Measurements from ENCODE around the gene CRTC2. TPM values are rescaled to one million over a fixed set of nuclear protein-coding genes. Genes with fewer than 3 reads are reported as not detected.

The CRTC2 gene
- total RNA-seq, 1 donor from 2014 or later: 38.3 TPM

DNA sequence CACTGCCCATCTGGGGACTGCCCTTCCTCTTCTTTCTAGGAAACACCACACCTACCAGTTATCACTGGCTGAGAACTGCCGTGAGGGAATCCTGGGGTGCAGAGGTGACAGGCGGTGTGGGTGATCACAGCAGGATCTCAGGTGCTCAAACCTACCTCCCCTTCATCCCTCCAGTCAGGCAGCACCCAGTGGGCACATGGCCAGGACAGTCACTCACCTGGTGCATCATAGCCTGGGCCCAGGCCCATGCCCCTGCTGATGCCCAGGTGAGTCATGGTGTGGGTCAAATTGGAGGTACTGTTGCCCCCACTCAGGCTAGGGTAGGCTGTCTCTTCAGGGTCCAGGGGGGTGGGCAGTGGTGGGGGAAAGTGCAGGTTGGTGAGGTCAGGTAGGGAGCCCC lies 6.6 kb downstream of the CRTC2 start:
- Mint-ChIP-seq H3K27me3 (ENCODE audit: low read depth, unreplicated experiment) (no peaks in the 10 kb centered on the region), H3K27ac (ENCODE audit: unreplicated experiment) (no peak overlapping the region), H3K36me3 (ENCODE audit: low read depth, unreplicated experiment) (peaks cover 14% of the 10 kb centered on the region), H3K9me3 (ENCODE audit: unreplicated experiment) (no peaks in the 10 kb centered on the region), H3K4me1 (ENCODE audit: low read depth, unreplicated experiment) (peaks cover 13% of the 10 kb centered on the region), H3K4me3 (ENCODE audit: unreplicated experiment) (no peak overlapping the region)
- H3K36me3 ChIP-seq (ENCODE audit: insufficient read depth, low read length): peaks cover 17% of the 10 kb centered on the region
- peaks cover 54% of the 10 kb centered on the region for H4K20me1 ChIP-seq (ENCODE audit: insufficient read depth, low read length)
- peaks cover 4% of the 10 kb centered on the region for H3K4me1 ChIP-seq (ENCODE audit: insufficient read depth, low read length)
- no peak overlapping the region for H3K4me3 ChIP-seq (ENCODE audit: insufficient read depth, low read depth, low read length)
- H3K4me2 ChIP-seq (ENCODE audit: low read length): no peak overlapping the region
- no peaks in the 10 kb centered on the region for H3K27me3 ChIP-seq (ENCODE audit: insufficient read depth, low read length)
- H3K27ac ChIP-seq (ENCODE audit: low read depth, low read length): no peak overlapping the region
- DNase-seq (ENCODE audit: low read depth): no peak
- TF ChIP-seq CTCF (IDR thresholded peaks at IDR 0.05; ENCODE audit: insufficient read depth, low read depth, low read length) (no peak), EZH2 (IDR thresholded peaks at IDR 0.05; ENCODE audit: insufficient read depth, low read length) (no peak)
- no peaks in the 10 kb centered on the region for H3K9me3 ChIP-seq (ENCODE audit: insufficient read depth, low read depth, low read length)
- no peak overlapping the region for H2AFZ ChIP-seq (ENCODE audit: low read depth, low read length)
- no peak overlapping the region for H3K9ac ChIP-seq (ENCODE audit: low read length)
- FAIRE-seq: no peak
- peaks cover 37% of the 10 kb centered on the region for H3K79me2 ChIP-seq (ENCODE audit: insufficient read depth, low read length)

- no peak overlapping the region for H3K9ac ChIP-seq (ENCODE audit: low read length)
- FAIRE-seq (no peak), DNase-seq (ENCODE audit: low read depth) (no peak)
- TF ChIP-seq CTCF (IDR thresholded peaks at IDR 0.05; ENCODE audit: insufficient read depth, low read depth, low read length): no peak
- no peak for TF ChIP-seq EZH2 (IDR thresholded peaks at IDR 0.05; ENCODE audit: insufficient read depth, low read length)
- Mint-ChIP-seq H3K9me3 (ENCODE audit: unreplicated experiment) (no peaks in the 10 kb centered on the region), H3K36me3 (ENCODE audit: low read depth, unreplicated experiment) (peaks cover 14% of the 10 kb centered on the region), H3K4me3 (ENCODE audit: unreplicated experiment) (no peak overlapping the region), H3K27ac (ENCODE audit: unreplicated experiment) (no peak overlapping the region), H3K27me3 (ENCODE audit: low read depth, unreplicated experiment) (no peaks in the 10 kb centered on the region), H3K4me1 (ENCODE audit: low read depth, unreplicated experiment) (peaks cover 7% of the 10 kb centered on the region)
- no peak overlapping the region for H3K27ac ChIP-seq (ENCODE audit: low read depth, low read length)
- peaks cover 31% of the 10 kb centered on the region for H3K79me2 ChIP-seq (ENCODE audit: insufficient read depth, low read length)
- no peak overlapping the region for H2AFZ ChIP-seq (ENCODE audit: low read depth, low read length)
- peaks cover 48% of the 10 kb centered on the region for H4K20me1 ChIP-seq (ENCODE audit: insufficient read depth, low read length)
- no peak overlapping the region for H3K4me3 ChIP-seq (ENCODE audit: insufficient read depth, low read depth, low read length)
- no peak overlapping the region for H3K4me2 ChIP-seq (ENCODE audit: low read length)
- peaks cover 17% of the 10 kb centered on the region for H3K36me3 ChIP-seq (ENCODE audit: insufficient read depth, low read length)
- no peaks in the 10 kb centered on the region for H3K27me3 ChIP-seq (ENCODE audit: insufficient read depth, low read length)
- no peaks in the 10 kb centered on the region for H3K9me3 ChIP-seq (ENCODE audit: insufficient read depth, low read depth, low read length)
- peaks cover 4% of the 10 kb centered on the region for H3K4me1 ChIP-seq (ENCODE audit: insufficient read depth, low read length)
Observed at GRCh38 chr1:153951183-153951582, 7.2 kb downstream of the CRTC2 start.

DNA sequence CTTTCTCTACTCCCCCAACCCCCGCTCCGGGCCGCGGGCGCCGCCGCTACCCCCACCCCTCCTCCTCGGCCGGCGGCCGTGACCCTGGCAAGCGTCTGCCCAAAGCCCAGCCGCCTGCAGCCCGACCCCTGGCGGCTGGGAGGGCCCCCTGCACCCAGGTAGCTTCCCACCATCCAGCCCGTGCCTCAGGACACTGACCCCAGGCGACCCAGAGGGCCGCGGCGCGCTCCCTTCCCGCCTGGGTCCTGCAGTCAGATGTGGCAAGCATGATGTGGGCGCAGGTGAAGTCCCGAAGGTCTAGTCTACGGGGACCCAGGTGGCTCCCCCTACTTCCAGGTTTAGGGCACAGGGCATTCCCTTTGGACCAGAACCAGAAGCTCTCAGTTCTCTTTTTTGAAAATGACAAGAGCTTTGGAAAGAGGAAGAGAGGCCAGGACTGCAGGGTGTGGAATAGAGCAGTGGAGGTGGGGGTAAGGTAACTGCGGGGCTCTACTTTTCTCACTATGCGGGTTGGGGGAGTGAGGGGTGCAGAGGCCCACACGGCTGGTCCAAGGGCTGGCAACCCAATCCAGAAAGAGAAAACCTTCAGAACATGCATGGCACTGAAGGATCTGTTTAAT lies 11.7 kb downstream of the CRTC2 start, which contains the start of gene DENND4B:
Gene DENND4B (minus strand): TSS at position 97 of the 620 bp plus-strand sequence. CDS start 2,344 bp downstream, outside the sequence.
- H3K36me3 Mint-ChIP-seq (ENCODE audit: low read depth, unreplicated experiment): peaks cover 13% of the 10 kb centered on the region
- H4K20me1 ChIP-seq (ENCODE audit: insufficient read depth, low read length): peaks cover 11% of the 10 kb centered on the region
- peak within 1 kb of the TSS; percentile 47 for H3K27ac ChIP-seq (ENCODE audit: low read depth, low read length)
- H3K9me3 Mint-ChIP-seq (ENCODE audit: unreplicated experiment): no peaks in the 10 kb centered on the region
- H3K27me3 Mint-ChIP-seq (ENCODE audit: low read depth, unreplicated experiment): no peaks in the 10 kb centered on the region
- H3K4me3 ChIP-seq (ENCODE audit: insufficient read depth, low read depth, low read length): peak within 1 kb of the TSS; percentile 78
- H3K27me3 ChIP-seq (ENCODE audit: insufficient read depth, low read length): no peaks in the 10 kb centered on the region
- TF ChIP-seq EZH2 (IDR thresholded peaks at IDR 0.05; ENCODE audit: insufficient read depth, low read length): no peak
- peak; percentile 49 for TF ChIP-seq CTCF (IDR thresholded peaks at IDR 0.05; ENCODE audit: insufficient read depth, low read depth, low read length)
- no peak for FAIRE-seq
- DNase-seq (ENCODE audit: low read depth): peak; percentile 36
- peak within 1 kb of the TSS; percentile 85 for H3K9ac ChIP-seq (ENCODE audit: low read length)
- peak within 1 kb of the TSS; percentile 90 for H3K4me3 Mint-ChIP-seq (ENCODE audit: unreplicated experiment)
- H3K4me1 Mint-ChIP-seq (ENCODE audit: low read depth, unreplicated experiment): peaks cover 6% of the 10 kb centered on the region
- H3K4me2 ChIP-seq (ENCODE audit: low read length): peak within 1 kb of the TSS; percentile 96
- H3K79me2 ChIP-seq (ENCODE audit: insufficient read depth, low read length): peaks cover 26% of the 10 kb centered on the region
- no peaks in the 10 kb centered on the region for H3K9me3 ChIP-seq (ENCODE audit: insufficient read depth, low read depth, low read length)
- H3K4me1 ChIP-seq (ENCODE audit: insufficient read depth, low read length): peaks cover 9% of the 10 kb centered on the region
- H3K27ac Mint-ChIP-seq (ENCODE audit: unreplicated experiment): peak within 1 kb of the TSS; percentile 82
- peaks cover 11% of the 10 kb centered on the region for H3K36me3 ChIP-seq (ENCODE audit: insufficient read depth, low read length)
- H2AFZ ChIP-seq (ENCODE audit: low read depth, low read length): peak within 1 kb of the TSS; percentile 67

All from astrocyte (in vitro differentiated cells and primary cell).